IPS-18a (cell line): Measurements from ENCODE around the gene ANKRD11.
"Not testable (repeated sequence)": the region's sequence is repeated elsewhere in the genome, so short reads cannot be mapped to it uniquely, and the experiment has no call there.

Experiments used
- H3K27ac ChIP-seq: one replicate; pipeline ENCODE4 v1.5.1; 2013; ENCODE audit warnings: low read length
- H3K27me3 ChIP-seq: one replicate; pipeline ENCODE4 v1.6.1; 2013; ENCODE audit warnings: mild to moderate bottlenecking, low read length; ENCODE audit not compliant: control insufficient read depth, insufficient read depth
- H3K36me3 ChIP-seq: one replicate; pipeline ENCODE4 v1.6.1; 2013; ENCODE audit warnings: low read depth, low read length; ENCODE audit not compliant: control insufficient read depth
- H3K4me1 ChIP-seq: one replicate; pipeline ENCODE4 v1.6.1; 2013; ENCODE audit warnings: low read depth, low read length; ENCODE audit not compliant: control insufficient read depth
- H3K4me3 ChIP-seq: one replicate; pipeline ENCODE4 v1.5.1; 2013; ENCODE audit warnings: low read length
- H3K9ac ChIP-seq: one replicate; pipeline ENCODE4 v1.6.1; 2013; ENCODE audit warnings: mild to moderate bottlenecking, low read length, moderate library complexity
- H3K9me3 ChIP-seq: one replicate; pipeline ENCODE4 v1.6.1; 2013; ENCODE audit warnings: low read depth, low read length; ENCODE audit not compliant: control insufficient read depth

ANKRD11 gene

DNA sequence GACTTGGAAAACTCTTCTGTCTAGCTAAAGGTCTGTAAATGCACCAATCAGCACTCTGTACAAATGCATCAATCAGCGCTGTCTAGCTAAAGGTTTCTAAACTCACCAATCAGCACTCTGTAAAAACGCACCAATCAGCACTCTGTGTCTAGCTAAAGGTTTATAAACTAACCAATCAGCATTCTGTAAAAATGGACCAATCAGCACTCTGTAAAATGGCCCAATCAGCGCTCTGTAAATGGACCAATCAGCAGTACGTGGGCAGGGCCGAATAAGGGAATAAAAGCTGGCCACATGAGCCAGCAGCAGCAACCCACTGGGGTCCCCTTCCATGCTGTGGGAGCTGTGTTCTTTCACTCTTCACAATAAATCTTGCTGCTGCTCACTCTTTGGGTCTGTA lies 55.3 kb downstream of the ANKRD11 start:
- not testable (repeated sequence) for H3K27ac ChIP-seq, H3K36me3 ChIP-seq
- peaks cover 22% of the 10 kb centered on the region for H3K4me1 ChIP-seq

GRCh38 chr16:89434490-89434889 lies 55.9 kb downstream of the ANKRD11 start:
- H3K4me1 ChIP-seq, result peaks cover 22% of the 10 kb centered on the region
- no peaks in the 10 kb centered on the region for H3K36me3 ChIP-seq
- H3K27ac ChIP-seq, result no peak overlapping the region
- no peaks in the 10 kb centered on the region for H3K27me3 ChIP-seq
- no peak overlapping the region for H3K4me3 ChIP-seq
- H3K9ac ChIP-seq, result no peak overlapping the region
- no peaks in the 10 kb centered on the region for H3K9me3 ChIP-seq

More for the DNA sequence above, 55.3 kb downstream of the ANKRD11 start:
- H3K9ac ChIP-seq, H3K4me3 ChIP-seq, H3K9me3 ChIP-seq, H3K27me3 ChIP-seq: not testable (repeated sequence)

DNA sequence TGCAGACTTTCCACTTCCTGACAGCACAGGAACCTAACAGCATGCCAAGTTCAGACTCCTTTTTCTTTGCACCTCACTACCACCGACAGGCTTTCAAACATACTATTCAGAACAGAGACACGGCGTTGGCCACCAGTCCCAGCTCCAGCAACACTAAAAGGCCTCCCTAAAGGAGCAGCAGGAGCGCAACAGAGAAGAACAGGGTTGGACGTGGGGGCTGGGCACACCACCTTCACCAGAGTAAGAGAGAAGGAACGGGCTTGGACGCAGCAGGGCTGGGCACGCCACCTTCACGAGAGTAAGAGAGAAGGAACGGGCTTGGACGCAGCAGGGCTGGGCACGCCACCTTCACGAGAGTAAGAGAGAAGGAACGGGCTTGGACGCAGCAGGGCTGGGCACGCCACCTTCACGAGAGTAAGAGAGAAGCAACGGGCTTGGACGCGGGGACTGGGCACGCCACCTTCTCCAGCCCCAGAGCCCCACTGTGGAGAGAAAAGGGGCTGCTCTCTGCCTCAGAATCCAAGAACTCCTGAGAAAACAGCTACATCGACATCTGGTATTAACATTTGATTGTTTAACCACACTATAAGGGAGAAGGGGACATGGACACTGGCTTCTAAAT lies 56.9 kb downstream of the ANKRD11 start:
- H3K9ac ChIP-seq, H3K9me3 ChIP-seq, H3K36me3 ChIP-seq, H3K27me3 ChIP-seq, H3K27ac ChIP-seq, H3K4me3 ChIP-seq: not testable (repeated sequence)
- H3K4me1 ChIP-seq, result peaks cover 22% of the 10 kb centered on the region

- Histone ChIP-seq H3K9me3 (no peaks in the 10 kb centered on the region), H3K4me3 (no peak overlapping the region), H3K36me3 (peaks cover 4% of the 10 kb centered on the region), H3K4me1 (peaks cover 25% of the 10 kb centered on the region), H3K27me3 (no peaks in the 10 kb centered on the region), H3K9ac (no peak overlapping the region), H3K27ac (no peak overlapping the region)
Observed at GRCh38 chr16:89431630-89432029, 58.7 kb downstream of the ANKRD11 start.

DNA sequence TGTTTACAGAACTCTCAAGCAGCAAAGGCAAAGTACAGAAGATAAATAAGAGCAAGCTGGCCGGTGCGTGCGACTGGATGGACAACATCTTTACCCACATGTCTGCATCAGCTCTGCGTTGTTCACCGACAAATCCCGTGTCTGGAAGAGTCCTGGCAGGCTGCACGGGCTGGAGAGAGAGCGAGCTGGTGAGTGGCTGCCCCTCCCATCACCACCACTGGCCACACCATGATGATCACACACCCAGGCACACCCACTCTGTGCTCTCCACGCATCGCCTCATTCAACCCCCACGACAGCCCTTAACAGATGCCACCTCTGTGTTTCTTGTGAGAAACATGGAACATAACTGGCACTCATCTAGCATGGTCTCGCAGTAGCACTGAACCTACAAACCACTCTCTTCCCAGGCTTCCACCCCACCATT lies 59.2 kb downstream of the ANKRD11 start:
- no peak overlapping the region for H3K9ac ChIP-seq
- H3K36me3 ChIP-seq, result peaks cover 6% of the 10 kb centered on the region
- H3K4me1 ChIP-seq, result peaks cover 29% of the 10 kb centered on the region
- no peaks in the 10 kb centered on the region for H3K9me3 ChIP-seq
- H3K27ac ChIP-seq, result no peak overlapping the region
- H3K27me3 ChIP-seq, result no peaks in the 10 kb centered on the region
- H3K4me3 ChIP-seq, result no peak overlapping the region

DNA sequence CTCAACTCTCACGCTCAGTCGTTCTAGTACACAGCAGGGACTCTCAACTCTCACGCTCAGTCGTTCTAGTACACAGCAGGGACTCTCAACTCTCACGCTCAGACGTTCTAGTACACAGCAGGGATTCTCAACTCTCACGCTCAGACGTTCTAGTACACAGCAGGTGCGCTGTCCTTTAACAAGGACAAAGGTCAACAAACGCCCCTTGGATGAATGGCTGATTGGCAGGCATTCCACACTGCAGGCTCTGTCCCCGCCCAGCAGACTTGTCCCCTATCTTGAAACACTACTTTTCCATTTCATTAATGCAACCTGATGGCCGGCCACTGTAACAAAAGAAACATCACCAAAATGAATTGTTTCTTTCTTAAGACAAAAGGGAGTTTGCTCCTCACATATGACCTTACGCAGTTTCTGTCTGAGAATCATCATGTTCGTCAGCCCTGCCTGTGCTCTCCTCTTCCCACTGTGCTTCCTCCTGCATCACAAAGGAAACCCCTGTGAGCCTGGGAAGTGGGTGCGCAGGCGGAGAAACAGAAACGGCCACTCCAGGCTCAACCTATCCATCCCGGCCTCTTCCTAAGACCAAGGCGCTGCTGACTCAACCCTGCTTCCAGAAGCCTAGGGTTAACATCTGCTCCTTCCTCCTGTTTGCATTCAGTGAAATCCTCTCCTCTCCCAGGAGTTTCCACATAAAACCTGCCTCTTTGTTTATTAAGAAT lies 59.8 kb downstream of the ANKRD11 start:
- H3K27ac ChIP-seq, result no peak overlapping the region
- H3K27me3 ChIP-seq, result no peaks in the 10 kb centered on the region
- peaks cover 30% of the 10 kb centered on the region for H3K4me1 ChIP-seq
- H3K36me3 ChIP-seq, result peaks cover 6% of the 10 kb centered on the region
- no peak overlapping the region for H3K9ac ChIP-seq
- H3K9me3 ChIP-seq, result no peaks in the 10 kb centered on the region
- no peak overlapping the region for H3K4me3 ChIP-seq

DNA sequence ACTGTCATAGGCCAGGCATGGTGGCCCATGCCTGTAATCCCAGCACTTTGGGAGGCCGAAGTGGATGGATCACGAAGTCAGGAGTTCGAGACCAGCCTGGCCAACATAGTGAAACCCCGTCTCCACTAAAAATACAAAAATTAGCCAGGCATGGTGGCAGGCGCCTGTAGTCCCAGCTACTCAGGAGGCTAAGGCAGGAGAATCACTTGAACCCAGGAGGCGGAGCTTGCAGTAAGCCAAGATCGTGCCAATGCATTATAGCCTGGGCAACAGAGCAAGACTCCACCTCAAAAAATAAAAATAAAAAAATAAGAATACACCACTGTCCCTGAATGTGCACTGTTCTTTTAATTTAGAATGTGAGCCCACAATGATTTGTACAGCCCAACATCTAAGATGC lies 61.8 kb downstream of the ANKRD11 start:
- not testable (repeated sequence) for H3K27me3 ChIP-seq, H3K4me3 ChIP-seq, H3K36me3 ChIP-seq, H3K27ac ChIP-seq, H3K9ac ChIP-seq, H3K9me3 ChIP-seq
- peaks cover 41% of the 10 kb centered on the region for H3K4me1 ChIP-seq

GRCh38 chr16:89426736-89427530 lies 63.4 kb downstream of the ANKRD11 start:
- Histone ChIP-seq H3K4me1 (peaks cover 36% of the 10 kb centered on the region), H3K9me3 (no peaks in the 10 kb centered on the region), H3K36me3 (peaks cover 6% of the 10 kb centered on the region), H3K9ac (no peak overlapping the region), H3K27ac (no peak overlapping the region), H3K27me3 (no peaks in the 10 kb centered on the region), H3K4me3 (no peak overlapping the region)

- peaks cover 6% of the 10 kb centered on the region for H3K36me3 ChIP-seq
- no peaks in the 10 kb centered on the region for H3K27me3 ChIP-seq
- H3K4me3 ChIP-seq, result no peak overlapping the region
- no peaks in the 10 kb centered on the region for H3K9me3 ChIP-seq
- no peak overlapping the region for H3K27ac ChIP-seq
- H3K9ac ChIP-seq, result no peak overlapping the region
- H3K4me1 ChIP-seq, result peaks cover 24% of the 10 kb centered on the region
Observed at GRCh38 chr16:89425523-89425922, 64.8 kb downstream of the ANKRD11 start.

GRCh38 chr16:89423681-89424260 lies 66.6 kb downstream of the ANKRD11 start:
- Histone ChIP-seq H3K36me3 (peaks cover 6% of the 10 kb centered on the region), H3K9ac (no peak overlapping the region), H3K27ac (no peak overlapping the region), H3K4me3 (no peak overlapping the region), H3K9me3 (no peaks in the 10 kb centered on the region), H3K4me1 (peaks cover 24% of the 10 kb centered on the region), H3K27me3 (no peaks in the 10 kb centered on the region)

DNA sequence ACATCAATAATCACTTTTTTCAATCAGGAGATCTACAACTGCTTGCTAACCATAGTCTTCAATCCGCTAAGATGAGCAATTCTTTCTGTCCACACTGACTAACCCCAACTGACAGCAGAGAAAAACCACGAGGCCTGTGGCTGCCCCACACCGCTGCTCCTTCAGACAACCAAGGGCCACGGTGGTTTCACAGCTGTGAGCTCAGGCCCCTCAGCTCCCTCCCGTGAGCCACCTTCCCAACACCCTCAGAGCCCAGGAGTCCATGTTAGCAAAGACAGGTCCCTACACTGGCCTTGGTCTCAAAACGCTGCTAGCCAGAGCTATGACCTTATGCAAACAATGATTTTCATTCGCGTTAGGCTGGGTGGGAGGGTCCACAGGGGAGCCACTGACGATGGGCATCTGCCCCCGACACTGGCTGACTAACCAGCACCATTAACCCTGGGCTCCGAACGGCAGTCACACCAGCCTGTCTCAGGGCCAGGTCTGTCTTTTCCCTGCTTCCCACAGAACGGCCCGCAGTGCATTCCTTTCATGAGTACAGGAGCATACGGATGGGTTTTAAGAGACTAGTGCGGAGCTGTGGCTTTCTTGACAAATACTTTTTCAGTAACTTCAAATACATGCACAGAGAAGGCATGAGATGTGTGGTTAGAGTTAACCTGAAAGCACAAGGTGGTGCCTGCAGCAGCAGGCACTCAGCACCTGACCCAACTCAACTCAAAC lies 67.3 kb downstream of the ANKRD11 start:
- no peaks in the 10 kb centered on the region for H3K9me3 ChIP-seq
- H3K4me3 ChIP-seq, result no peak overlapping the region
- H3K27ac ChIP-seq, result no peak overlapping the region
- H3K9ac ChIP-seq, result no peak overlapping the region
- H3K36me3 ChIP-seq, result peaks cover 6% of the 10 kb centered on the region
- no peaks in the 10 kb centered on the region for H3K27me3 ChIP-seq
- peaks cover 24% of the 10 kb centered on the region for H3K4me1 ChIP-seq
